ENCODE measurements around the gene OLFML3.

The OLFML3 gene

GRCh38 chr1:113957984-113958383, 21.3 kb upstream of the OLFML3 start:
- Histone ChIP-seq H2AFZ (ENCODE audit: low read depth, low read length, severe bottlenecking) (no peak overlapping the region), H3K27me3 (ENCODE audit: low read length) (no peaks in the 10 kb centered on the region), H3K9ac (ENCODE audit: low read length) (no peak overlapping the region), H3K9me3 (ENCODE audit: insufficient read depth, low read length) (no peaks in the 10 kb centered on the region), H3K79me2 (ENCODE audit: insufficient read depth, low read length) (no peaks in the 10 kb centered on the region; the same call in 1 of the 2 replicates), H3K27ac (ENCODE audit: low read depth, low read length) (no peak overlapping the region), H3K9me2 (replicated peaks; ENCODE audit: insufficient read depth, low read length) (no peaks in the 10 kb centered on the region), H3F3A (ENCODE audit: insufficient read depth) (no peaks in the 10 kb centered on the region), H4K20me1 (ENCODE audit: low read depth, low read length) (no peaks in the 10 kb centered on the region), H3K36me3 (ENCODE audit: low read length) (peaks cover 47% of the 10 kb centered on the region), H3K4me2 (ENCODE audit: low read depth, low read length, poor library complexity, severe bottlenecking) (no peak overlapping the region), H3K4me3 (ENCODE audit: insufficient read depth, low read length, poor library complexity, severe bottlenecking) (no peak overlapping the region)
- TF ChIP-seq CTCF (IDR thresholded peaks at IDR 0.05; ENCODE audit: insufficient read depth, low read length, poor library complexity, severe bottlenecking) (no peak), EZH2phosphoT487 (conservative IDR thresholded peaks at IDR 0.05; ENCODE audit: low read length) (no peak)

- Histone ChIP-seq H3K4me2 (ENCODE audit: low read depth, low read length, poor library complexity, severe bottlenecking) (no peak overlapping the region), H3K9me3 (ENCODE audit: insufficient read depth, low read length) (no peaks in the 10 kb centered on the region), H4K20me1 (ENCODE audit: low read depth, low read length) (no peaks in the 10 kb centered on the region), H3K4me3 (ENCODE audit: insufficient read depth, low read length, poor library complexity, severe bottlenecking) (no peak overlapping the region), H3K9ac (ENCODE audit: low read length) (no peak overlapping the region), H3K27me3 (ENCODE audit: low read length) (no peaks in the 10 kb centered on the region), H3K36me3 (ENCODE audit: low read length) (peaks cover 47% of the 10 kb centered on the region), H3K27ac (ENCODE audit: low read depth, low read length) (no peak overlapping the region), H3K9me2 (replicated peaks; ENCODE audit: insufficient read depth, low read length) (no peaks in the 10 kb centered on the region), H2AFZ (ENCODE audit: low read depth, low read length, severe bottlenecking) (no peak overlapping the region), H3F3A (ENCODE audit: insufficient read depth) (no peaks in the 10 kb centered on the region), H3K79me2 (ENCODE audit: insufficient read depth, low read length) (no peaks in the 10 kb centered on the region; the same call in 1 of the 2 replicates)
- TF ChIP-seq CTCF (IDR thresholded peaks at IDR 0.05; ENCODE audit: insufficient read depth, low read length, poor library complexity, severe bottlenecking): no peak
- no peak for TF ChIP-seq EZH2phosphoT487 (conservative IDR thresholded peaks at IDR 0.05; ENCODE audit: low read length)
Measured at GRCh38 chr1:113958691-113959090, 20.6 kb upstream of the OLFML3 start.

- H3K27me3 ChIP-seq (ENCODE audit: low read length): no peaks in the 10 kb centered on the region
- H3F3A ChIP-seq (ENCODE audit: insufficient read depth): no peaks in the 10 kb centered on the region
- no peaks in the 10 kb centered on the region for H3K79me2 ChIP-seq (ENCODE audit: insufficient read depth, low read length)
- no peak overlapping the region for H3K27ac ChIP-seq (ENCODE audit: low read depth, low read length)
- H3K4me3 ChIP-seq (ENCODE audit: insufficient read depth, low read length, poor library complexity, severe bottlenecking): no peak overlapping the region
- H4K20me1 ChIP-seq (ENCODE audit: low read depth, low read length): no peaks in the 10 kb centered on the region
- TF ChIP-seq EZH2phosphoT487 (conservative IDR thresholded peaks at IDR 0.05; ENCODE audit: low read length) (no peak), CTCF (IDR thresholded peaks at IDR 0.05; ENCODE audit: insufficient read depth, low read length, poor library complexity, severe bottlenecking) (no peak)
- H3K9me3 ChIP-seq (ENCODE audit: insufficient read depth, low read length): no peaks in the 10 kb centered on the region
- no peaks in the 10 kb centered on the region for H3K9me2 ChIP-seq (replicated peaks; ENCODE audit: insufficient read depth, low read length)
- peaks cover 45% of the 10 kb centered on the region for H3K36me3 ChIP-seq (ENCODE audit: low read length)
- no peak overlapping the region for H2AFZ ChIP-seq (ENCODE audit: low read depth, low read length, severe bottlenecking)
- no peak overlapping the region for H3K9ac ChIP-seq (ENCODE audit: low read length)
- no peak overlapping the region for H3K4me2 ChIP-seq (ENCODE audit: low read depth, low read length, poor library complexity, severe bottlenecking)
Measured at GRCh38 chr1:113963281-113963906, 15.9 kb upstream of the OLFML3 start.
